Stimulated activated CD4-positive, alpha-beta T cell treated with anti-CD3 and anti-CD28 coated beads, Interleukin-1b, Interleukin-23, amount 100 ng/mL, for 48 hours (primary cell): Measurements from ENCODE around the gene PPP1R1B.

Experiments used
- DNase-seq: peaks from one replicate; pipeline ENCODE4 v3.0.0-alpha.2; 2020

Gene PPP1R1B

DNA sequence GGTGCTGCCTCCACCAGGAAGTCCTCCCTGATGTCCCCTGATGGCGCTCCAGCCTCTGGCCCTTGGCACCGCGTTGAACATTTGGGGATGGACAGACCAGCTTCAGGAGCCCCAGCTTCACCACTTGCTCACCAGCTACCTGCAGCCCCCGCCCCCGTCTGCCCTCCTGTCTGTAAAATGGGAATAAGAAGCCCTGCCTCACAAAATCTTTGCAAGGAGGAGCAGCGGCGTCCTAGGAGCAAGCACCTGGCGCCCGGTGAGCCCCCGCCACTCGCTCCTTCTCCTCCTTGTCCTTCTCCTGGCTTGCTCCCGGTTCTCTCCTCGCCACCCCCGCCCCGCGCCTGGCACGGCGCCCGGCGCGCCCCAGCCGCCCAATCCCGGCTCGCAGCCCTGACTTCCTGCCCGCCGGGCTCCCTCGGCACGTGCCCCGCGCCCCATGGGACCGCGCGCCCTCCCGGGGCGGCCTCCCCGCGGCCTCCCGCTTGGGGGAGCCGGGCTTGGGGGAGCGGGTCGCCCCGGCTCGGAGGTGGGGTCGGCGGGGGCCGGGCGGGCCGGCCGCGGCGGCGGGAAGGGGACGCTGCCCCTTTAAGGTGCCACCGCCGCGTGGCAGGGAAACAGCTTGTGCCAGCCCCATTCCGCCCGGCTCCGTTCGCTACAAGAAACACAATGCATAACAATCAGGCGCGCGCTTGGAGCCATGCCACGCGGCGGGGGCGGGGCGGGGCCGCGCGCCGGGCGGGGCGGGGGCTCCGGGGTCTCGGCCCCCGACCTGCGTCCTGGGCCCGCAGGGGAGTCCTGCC, 9.1 kb upstream of the PPP1R1B start:
- peak; percentile 41 for DNase-seq

DNA sequence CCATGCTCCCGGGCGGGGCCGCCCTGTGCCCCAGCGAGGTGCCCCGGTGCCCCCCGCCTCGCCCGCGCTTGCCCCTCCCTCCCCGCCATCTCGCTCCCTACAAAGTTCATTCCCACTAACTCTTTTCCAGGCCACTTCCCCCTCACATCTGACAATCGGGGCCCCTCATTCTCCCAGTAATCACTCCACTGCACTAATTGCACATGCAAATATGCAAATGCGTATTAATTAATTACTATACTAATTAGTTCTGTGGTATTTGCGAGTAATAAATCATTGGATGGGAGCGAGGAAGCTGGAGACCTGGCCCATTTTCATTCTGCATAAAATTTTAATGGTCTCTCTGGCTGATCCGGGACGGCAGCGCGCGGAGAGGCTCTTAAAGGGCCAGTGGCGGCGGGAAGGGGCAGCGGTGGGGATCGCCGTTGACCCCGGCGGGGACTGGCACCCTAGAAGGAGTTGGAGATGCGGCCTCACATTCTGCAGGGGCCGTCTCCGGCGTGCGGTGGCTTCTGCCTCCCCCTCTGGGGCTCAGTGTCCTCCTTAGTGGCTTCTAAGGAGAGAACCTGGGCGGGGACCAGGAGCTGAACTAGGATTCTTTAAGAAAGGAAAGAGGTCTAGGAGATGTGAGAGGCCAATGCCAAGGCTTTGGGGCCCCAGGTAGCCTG, 8.4 kb upstream of the PPP1R1B start:
- no peak for DNase-seq

DNA sequence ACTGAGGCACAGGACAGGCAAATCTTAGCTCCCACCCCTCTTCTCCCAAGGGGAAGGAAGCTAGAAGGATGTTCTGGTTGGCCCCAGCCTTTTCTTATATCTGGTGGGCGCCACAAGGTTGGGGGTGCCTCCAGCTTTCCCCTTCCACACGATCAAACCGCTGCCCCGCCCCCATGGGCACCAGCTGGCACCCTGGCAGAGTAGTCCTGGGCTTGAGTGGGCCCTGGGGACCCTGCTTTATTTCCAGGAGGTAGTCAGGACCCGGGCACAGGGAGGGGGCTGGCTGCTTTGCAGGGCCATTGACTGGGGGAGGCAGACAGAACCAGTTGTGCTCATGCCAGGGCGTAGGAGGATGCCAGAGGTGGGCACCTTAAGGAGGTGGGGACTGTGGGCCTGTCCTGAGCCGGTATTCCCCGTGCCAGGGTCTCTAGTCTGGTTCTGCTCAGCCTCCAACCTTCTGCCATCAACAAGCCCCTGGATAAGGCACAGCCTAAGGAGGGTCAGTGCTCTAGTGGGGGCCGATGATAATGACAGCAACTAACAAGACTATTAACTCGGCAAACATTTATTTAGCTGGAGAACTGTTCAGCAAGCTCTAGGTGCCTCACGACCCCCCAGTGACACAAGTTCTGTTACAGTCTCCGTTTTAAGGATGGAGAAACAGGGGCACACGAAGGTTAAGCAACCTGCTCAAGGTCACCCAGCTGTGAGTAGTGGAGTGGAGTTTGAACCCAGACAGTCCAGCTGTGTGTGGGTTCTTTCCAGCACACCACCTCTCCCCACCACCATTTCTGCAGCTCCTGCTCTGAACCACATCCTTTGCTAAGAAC, 7.6 kb upstream of the PPP1R1B start:
- DNase-seq, result no peak

DNA sequence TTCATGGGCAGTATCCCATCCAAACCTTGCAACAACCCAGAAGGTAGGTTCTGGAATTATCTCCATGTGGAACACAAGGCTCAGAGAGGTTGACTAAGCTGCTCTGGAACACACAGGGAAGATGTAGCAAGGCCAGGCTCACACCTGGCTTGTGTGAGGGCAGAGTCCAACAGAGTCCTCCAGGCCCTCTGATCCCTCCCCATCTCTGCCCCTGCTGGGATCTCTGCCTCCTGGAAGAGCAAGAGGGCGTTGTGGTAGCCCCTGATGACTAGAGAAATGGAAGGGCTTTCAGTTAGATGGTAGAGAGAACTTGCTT, 7.0 kb upstream of the PPP1R1B start:
- DNase-seq, result no peak

DNA sequence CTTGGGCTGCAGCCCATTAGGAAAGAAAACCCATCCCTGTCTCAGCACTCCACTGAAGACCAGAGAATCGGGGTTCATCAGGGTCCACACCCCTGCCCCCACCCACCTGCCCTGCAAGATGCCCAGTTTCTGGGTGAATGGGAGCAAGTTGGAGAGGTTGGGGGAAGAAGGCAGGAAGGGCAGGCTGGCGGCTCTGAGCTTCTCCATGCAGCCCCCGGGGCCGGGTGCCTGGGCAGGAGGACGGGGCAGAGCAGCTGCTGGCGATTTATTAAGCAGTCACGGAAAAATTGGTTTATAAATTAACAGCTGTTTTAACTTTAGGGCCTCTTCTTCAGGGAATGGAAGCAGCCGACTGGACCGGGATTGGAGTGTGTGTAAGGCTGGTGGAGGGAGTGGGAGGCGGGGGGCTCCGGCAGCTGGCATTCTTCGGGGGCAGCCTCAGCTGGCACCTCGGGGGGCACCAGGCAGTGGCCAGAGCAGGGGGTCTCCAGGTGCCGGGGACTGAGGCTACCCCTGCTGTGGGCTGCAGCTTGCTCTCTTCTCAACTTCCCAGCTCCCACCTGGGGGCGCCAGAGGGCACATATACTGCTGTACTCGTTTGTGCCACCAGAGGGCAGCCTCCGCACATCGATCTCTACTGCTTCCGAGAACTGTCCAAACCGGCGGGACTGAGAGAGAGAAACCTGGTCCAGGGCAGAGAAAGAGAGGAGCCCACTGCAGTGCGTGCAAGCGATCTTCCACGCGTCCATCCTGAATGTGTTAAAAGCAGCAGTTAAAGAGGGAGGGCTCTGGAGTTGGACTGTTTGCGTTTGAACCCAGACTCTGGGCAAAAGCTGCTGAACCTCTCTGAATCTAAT, 5.0 kb upstream of the PPP1R1B start:
- peak; percentile 85 for DNase-seq

DNA sequence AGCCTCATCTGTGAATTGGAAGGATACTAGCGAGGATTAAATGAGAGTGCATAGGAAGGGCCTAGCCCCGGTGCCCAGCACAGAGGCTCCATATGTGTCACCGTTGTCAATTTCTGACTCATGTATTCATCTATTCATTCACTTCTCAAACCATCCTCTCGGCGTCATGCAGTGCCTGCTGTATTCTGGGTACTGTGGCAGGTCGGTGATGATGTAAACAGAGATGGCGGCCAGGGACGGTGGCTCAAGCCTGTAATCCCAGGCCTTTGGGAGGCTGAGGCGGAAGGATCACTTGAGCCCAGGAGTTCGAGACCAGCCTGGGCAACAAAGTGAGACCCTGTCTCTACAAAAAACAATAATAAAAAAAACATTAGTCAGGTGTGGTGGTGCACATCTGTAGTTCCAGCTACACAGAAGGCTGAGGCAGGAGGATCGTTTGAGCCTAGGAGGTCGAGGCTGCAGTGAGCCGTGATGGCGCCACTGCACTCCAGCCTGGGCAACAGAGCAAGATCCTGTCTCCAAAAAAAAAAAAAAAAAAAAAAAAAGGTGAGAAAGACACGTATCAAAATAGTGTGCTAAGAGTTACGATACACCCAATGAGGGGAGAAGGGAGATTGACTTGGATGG, 4.3 kb upstream of the PPP1R1B start:
- peak; percentile 72 for DNase-seq

- DNase-seq, result peak; percentile 85
Measured at GRCh38 chr17:39623356-39623950, 3.3 kb upstream of the PPP1R1B start.

GRCh38 chr17:39624313-39624712, 2.4 kb upstream of the PPP1R1B start:
- no peak for DNase-seq

DNA sequence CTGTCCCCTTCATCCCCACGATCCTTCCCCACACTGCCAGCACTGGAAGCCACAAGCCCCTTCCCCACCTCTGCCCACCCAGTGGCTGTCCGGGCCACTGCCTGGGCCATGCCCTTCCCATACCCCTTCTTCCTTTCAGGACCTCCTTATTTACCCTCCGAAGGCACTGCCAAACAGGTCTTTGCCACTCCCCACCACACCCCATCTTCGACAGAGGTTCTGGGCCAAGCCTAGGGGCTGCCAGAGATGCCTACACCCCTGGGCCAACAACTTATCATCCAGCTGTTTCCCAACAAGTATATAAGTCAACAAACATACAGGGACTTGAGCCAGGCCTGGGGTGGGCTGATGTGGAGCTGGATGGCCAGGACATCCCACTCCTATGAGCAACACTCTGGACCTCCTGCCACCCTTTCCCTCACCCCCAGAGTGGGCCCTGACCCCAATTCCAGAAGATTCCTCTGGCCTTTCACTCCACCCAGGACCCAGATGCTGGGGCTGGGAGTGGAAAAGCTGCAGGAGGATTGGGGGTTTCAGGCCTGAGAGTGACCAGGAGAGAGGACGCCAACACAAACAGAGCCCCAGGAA, 1.5 kb upstream of the PPP1R1B start:
- no peak for DNase-seq

GRCh38 chr17:39627047-39627711, 427 bp downstream of the PPP1R1B start:
- DNase-seq, result no peak

GRCh38 chr17:39627712-39628516, 1.2 kb downstream of the PPP1R1B start:
- DNase-seq, result no peak

- no peak for DNase-seq
Measured at GRCh38 chr17:39628655-39629493, 2.1 kb downstream of the PPP1R1B start.

GRCh38 chr17:39629494-39629880, 2.7 kb downstream of the PPP1R1B start:
- DNase-seq, result no peak

DNA sequence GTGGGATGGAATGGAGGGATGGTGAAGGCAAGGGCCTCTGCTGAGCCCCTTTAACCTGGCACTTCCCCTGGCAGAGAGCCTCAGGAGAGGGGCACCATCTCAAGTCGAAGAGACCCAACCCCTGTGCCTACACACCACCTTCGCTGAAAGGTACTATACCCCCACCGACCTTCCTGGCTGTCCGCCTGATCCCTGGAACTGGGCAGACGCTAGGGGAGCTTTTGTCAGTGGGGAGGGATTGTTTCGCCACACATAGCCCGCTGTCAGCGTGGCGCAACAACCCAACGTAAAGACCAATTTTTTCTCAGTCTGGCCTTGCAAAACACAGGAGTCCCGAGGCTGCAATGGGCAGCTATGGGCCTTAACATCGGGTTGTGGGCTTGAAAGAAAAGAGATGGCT, 3.1 kb downstream of the PPP1R1B start:
- no peak for DNase-seq

- DNase-seq, result no peak
Measured at GRCh38 chr17:39631403-39631802, 4.7 kb downstream of the PPP1R1B start.

DNA sequence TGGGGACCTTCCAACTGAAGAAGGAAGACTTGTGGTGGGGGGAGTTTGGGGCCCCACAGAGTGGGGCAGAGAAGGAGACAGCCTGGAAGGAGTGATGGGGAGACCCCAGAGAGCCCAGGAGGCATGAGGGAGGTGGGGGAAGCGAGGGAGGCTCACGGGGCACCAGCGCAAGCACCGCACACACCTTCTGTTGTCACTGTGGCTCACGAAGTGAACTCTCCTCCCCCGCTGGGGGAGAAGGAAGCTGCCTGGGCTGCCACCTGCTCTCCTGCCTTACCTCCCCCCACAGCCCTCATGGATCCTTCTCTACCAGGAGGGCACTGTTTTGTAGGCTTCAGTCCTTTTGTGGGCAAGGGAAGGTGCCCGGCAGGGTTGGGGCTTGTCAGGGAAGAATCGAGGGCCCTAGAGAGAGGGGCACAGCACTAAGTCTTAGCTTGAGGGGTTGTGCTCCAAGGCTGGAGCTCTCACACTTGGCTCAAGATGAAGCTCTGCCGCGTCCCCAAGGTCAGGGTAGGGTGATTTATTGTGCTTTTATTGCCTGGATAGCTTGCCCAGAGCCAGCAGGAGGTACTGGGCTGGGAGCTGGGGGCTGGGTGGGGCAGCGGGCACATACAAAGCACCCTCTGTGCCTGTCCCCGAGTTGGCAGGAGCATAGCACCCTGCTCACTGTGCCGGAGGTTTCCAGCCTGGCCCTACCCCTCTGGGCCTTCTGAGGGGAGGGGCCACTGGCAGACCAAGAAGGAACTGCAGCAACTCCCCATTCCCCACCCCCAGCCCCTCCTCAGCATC, 5.6 kb downstream of the PPP1R1B start:
- DNase-seq, result no peak

GRCh38 chr17:39633570-39634183, 6.9 kb downstream of the PPP1R1B start:
- no peak for DNase-seq

GRCh38 chr17:39634384-39634871, 7.7 kb downstream of the PPP1R1B start:
- no peak for DNase-seq
